Stimulated activated CD8-positive, alpha-beta memory T cell treated with anti-CD3 and anti-CD28 coated beads, Interleukin-7, amount 100 ng/mL, for 48 hours (primary cell): ENCODE results near the gene TM9SF4.
"Not testable (repeated sequence)": the region's sequence is repeated elsewhere in the genome, so short reads cannot be mapped to it uniquely, and the experiment has no call there.

Source experiments
- DNase-seq, 2 donors: peaks; one replicate each; pipeline ENCODE4 v3.0.0-alpha.2; 2020; ENCODE audit warnings: low read depth in 1 of 2; ENCODE audit errors: extremely low read depth in 1 of 2

Gene TM9SF4

DNA sequence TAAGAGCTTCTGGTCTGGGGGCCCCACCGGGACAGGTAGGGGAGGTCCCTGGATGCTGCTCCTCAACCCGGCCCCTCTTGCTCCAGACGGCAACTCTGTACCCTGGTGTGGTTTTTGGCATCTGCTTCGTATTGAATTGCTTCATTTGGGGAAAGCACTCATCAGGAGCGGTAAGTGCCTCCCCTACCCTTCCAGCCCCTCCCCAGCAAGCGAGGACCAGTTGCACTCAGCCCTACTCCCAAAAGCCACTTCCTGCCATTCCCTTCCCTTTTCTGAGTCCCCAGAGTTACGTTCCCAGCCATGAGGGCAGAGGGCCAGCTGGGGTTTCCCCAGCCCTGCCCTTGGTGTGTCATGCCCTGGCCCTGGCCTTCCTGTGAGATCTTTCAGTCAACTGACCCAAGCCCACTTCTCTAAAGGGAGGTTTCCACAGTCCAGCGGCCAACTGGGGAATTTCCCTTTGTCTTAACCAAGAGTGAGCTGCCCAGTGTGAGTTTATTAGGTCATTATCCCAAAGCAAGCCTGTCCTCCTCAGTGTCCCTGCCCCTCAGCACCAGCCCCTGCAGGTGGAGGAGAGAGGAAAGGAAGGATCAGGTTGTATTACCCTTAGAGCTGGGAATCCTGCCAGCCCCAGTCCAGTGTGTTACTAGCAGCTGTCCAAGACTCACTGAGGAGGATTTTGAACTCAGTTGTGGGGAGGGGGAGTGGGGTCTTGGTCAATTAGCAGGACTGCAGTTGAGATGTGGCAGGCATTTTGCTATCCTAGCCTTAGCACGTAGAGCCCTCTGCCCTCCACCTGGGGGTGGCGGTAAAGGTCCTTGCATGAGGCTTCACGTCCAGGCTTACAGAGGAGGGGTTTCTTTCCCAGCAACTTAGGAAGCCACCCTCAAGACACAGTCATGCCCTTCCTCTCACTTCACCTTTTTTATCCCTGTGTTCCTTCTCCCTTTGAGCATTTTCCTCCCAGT, 45.8 kb downstream of the TM9SF4 start:
- no peak for DNase-seq

DNA sequence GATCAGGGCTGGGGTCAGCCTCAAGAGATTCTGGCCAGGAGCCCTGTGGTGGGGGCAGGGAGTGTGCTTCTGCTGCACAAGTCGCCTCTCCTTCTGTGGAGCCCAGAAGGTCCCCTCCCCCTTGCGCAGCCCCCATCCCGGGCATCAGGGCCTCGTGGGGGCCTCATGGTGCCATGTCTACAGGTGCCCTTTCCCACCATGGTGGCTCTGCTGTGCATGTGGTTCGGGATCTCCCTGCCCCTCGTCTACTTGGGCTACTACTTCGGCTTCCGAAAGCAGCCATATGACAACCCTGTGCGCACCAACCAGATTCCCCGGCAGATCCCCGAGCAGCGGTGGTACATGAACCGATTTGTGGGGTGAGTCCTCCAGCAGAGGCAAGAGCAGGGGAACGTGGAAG, 48.1 kb downstream of the TM9SF4 start:
- DNase-seq, result no peak

DNA sequence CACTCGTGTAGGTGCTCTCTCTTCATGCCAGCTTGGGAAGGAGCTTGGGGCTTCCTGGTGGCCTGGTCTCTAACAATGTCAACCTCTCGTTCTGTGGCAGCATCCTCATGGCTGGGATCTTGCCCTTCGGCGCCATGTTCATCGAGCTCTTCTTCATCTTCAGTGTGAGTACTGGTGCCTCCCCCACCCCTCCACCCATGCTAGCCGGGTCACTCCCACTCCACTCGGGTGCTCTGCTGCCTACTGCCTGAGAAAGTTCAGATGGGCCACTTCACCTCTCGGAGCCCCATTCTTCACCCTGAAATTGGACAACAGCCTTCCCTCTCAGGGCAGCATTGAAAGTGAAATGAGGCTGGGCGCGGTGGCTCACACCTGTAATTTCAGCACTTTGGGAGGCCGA, 48.8 kb downstream of the TM9SF4 start:
- no peak for DNase-seq

- DNase-seq, result peak in 1 of 2 donors; percentile 29
Observed at GRCh38 chr20:32158943-32159660, 49.6 kb downstream of the TM9SF4 start.

- no peak for DNase-seq
Observed at GRCh38 chr20:32159766-32160221, 50.3 kb downstream of the TM9SF4 start.

DNA sequence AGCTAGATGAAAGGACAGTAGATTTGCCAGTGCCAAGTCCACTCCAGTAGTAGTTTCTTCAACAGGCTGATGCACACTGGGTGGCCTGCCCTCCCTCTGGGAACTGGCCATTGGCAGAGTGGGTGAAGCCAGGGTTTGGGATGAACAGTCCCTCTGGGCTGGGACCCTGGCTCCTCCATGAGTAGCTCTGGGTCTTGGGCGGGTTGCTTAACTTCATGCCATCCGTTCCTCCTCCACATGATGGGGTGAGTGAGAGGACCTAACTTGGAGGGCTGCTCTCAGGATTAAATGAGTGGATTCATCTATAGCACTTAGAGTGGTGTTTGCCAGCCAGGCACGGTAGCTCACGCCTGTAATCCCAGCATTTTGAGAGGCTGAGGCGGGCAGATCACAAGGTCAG, 50.8 kb downstream of the TM9SF4 start:
- DNase-seq, result no peak

DNA sequence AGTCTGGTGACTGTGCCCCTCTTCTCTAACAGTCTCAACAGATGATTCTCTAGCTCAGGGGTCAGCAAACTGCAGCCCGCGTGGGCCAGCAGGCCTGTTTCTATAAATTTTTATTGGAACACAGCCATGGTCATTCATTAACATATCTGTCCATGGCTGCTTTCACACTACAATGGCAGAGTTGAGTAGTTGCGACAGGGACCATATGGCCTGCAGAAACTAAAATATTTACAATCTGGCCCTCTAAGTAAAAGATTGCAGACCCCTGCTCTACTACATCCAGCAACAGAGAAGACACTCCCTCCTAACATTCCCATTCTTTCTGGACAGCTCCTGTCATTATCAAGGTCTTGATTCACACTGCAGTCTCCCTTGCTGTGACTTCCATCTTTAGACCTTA, 52.8 kb downstream of the TM9SF4 start:
- DNase-seq, result no peak

DNA sequence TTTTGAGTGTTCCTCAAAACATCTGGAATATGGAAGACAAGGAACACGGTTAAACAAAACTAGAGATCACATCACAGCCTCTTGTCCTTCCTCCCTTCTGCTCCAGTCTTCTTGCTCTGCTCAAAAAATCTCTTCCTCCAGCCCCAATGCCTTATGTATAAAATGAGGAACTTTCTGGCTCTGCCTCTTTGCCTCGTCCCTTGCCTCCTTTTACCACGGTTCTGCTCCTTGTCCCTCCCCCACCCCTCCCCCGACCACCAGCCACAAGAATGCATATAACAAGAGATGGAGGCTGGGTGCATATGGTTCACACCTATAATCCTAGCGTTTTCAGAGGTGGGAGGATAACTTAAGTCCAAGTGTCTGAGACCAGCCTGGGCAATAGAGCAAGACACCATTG, 54.4 kb downstream of the TM9SF4 start:
- no peak for DNase-seq

DNA sequence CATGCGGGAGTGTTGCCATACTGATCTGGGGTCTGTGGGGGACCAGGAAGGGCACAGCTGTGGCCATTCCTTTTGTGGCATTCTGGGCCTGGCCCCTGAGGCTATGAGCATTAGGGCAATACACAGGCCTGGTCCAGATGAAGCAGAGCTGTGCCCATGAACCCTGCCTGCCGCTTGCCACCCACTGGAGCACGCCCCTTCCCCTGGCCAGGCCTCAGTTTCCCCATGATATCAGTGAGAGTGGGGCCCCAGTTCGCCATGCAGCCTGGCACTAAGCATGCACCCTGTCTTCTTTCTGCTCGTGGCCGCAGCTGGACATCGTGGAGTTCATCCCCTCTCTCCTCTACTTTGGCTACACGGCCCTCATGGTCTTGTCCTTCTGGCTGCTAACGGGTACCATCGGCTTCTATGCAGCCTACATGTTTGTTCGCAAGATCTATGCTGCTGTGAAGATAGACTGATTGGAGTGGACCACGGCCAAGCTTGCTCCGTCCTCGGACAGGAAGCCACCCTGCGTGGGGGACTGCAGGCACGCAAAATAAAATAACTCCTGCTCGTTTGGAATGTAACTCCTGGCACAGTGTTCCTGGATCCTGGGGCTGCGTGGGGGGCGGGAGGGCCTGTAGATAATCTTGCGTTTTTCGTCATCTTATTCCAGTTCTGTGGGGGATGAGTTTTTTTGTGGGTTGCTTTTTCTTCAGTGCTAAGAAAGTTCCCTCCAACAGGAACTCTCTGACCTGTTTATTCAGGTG, 55.6 kb downstream of the TM9SF4 start:
- DNase-seq, result no peak

GRCh38 chr20:32165836-32166545, 56.5 kb downstream of the TM9SF4 start:
- DNase-seq, result no peak

GRCh38 chr20:32167552-32167951, 58.0 kb downstream of the TM9SF4 start:
- no peak for DNase-seq

DNA sequence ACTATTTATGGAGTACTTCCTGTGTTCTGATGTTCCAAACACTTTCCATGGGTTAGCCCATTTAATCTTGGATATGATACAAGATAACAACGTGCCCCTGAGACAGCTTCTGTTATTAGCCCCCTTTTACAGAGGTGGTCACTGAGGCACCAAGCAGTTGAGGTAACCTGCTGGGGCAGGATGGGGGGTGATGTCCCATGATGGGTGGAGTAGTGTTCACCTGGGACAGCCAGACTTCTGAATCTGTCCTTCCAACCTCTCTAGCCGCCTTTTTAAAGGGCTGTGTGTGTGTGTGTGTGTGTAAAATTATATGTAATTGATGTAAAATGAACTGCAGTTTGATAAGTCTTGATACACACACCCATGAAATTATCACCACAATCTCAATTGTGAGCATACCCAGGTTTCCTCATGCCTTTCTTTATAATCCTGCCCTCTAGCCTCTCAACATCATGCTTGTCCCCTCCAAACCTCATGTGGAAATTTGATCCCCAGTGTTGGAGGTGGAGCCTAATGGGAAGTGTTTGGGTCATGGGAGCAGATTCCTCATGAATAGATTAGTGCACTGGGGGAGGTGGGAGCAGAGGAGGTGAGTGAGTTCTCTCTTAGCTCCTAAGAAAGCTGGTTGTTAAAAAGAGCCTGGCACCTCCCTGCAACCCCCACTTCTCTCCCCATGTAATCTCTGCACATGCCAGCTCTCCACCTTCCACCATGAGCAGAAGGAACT, 58.8 kb downstream of the TM9SF4 start:
- DNase-seq, result no peak

DNA sequence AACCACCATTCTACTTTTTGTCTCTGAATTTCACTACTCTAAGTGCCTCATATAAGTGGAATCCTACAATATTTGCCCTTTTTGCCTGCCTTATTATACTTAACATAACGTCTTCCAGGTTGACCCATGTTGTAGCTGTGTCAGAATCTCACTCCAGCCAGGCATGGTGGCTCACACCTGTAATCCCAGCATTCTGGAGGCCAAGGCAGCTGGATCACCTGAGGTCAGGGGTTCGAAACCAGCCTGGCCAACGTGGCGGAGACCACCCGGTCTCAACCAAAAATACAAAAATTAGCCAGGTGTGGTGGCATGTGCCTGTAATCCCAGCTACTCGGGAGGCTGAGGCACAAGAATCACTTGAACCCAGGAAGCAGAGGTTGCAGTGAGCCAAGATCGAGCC, 68.2 kb downstream of the TM9SF4 start:
- not testable (repeated sequence) for DNase-seq

- no peak for DNase-seq
Observed at GRCh38 chr20:32179515-32179914, 70.0 kb downstream of the TM9SF4 start.

GRCh38 chr20:32179934-32180333, 70.4 kb downstream of the TM9SF4 start:
- DNase-seq, result no peak

DNA sequence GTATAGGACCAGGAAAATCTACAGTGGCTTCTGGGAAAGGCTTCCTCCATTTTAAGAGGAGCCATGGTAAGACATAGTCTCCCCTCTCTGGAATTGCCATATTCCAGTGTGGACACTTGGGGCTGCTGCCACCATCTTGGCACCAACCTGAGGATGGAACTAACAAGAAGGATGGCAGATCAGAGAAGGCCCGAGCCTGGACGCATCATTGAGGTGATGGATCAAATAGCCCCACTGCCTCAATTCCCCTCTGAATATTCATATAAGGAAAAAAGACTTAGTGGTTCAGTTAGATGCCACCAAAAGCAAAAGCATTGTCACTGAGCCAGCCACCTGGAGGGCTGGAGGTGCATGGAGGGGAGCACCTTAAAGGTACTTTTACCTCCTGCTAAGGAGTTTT, 72.1 kb downstream of the TM9SF4 start:
- DNase-seq, result no peak

DNA sequence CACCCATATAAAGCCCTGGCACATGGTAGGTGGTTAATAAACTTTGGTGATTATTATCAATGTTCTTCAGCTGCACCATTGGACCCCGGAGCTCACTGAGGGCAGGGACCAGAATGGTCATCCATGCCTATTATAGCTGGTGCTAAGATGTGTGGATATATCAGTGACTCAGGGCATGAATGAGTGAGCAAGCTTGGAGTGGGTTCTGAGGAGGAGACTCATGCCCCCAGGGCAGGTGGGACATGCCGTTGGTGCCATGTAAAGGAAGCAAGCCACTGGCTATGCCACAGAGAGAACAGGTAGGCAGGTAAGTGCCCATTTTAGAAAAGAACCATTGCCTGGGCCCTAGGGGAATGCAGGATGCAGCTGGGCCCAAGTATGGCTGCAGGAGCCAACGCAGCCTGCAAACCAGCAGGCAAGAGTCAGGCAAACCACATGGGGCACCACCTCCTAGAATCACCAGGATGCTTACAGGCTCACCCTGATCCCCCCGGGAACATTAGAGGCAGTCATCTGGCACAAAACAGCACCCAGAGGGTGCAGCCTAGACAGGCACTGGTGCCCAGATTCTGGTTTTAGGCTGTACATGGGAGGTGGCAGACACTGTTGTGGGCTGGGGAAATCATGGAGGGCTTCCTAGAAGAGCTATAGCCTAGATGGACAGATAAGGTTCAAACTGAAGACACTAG, 74.6 kb downstream of the TM9SF4 start:
- no peak for DNase-seq

DNA sequence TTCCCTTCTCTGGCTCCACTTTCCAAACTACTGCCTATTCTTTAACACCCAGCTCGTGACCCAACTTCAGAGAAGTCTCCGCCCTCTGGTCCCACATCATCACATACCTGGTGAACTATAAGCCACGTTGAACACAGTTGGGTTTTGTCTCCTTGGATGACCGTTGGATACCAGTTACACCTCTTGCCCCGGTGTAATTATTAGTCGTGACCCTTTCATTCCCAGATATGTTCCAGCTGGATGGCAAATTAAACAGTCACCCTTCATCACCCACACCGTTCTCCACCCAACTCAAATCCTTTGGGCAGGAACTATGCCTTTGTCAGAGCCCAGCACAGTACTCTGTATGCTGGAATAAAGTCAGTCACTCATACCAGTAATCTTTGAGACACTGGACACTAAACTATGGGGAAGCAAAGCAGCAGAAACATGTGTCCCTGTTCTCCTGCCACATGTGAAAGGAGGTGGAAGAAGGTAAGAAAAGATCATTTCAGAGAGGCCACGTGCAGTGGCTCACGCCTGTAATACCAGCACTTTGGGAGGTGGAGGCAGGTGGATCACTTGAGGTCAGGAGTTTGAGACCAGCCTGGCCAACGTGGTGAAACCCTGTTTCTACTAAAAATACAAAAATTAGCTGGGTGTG, 75.6 kb downstream of the TM9SF4 start:
- DNase-seq, result no peak

GRCh38 chr20:32186506-32186905, 77.0 kb downstream of the TM9SF4 start:
- DNase-seq, result no peak
